Fibroblast of the conjunctiva (primary cell): ENCODE results near the gene SLC8B1.
A peak's percentile ranks its signal among the peaks of the same experiment; 100 is the strongest.

Experiments
- DNase-seq: peaks from one replicate; pipeline ENCODE4 v3.0.0-alpha.2; 2010; ENCODE audit warnings: low read depth

The SLC8B1 gene

GRCh38 chr12:113292547-113292946, 42.4 kb downstream of the SLC8B1 start:
- no peak for DNase-seq

GRCh38 chr12:113292091-113292490, 42.8 kb downstream of the SLC8B1 start:
- DNase-seq, result peak; percentile 32

- no peak for DNase-seq
Observed at GRCh38 chr12:113291586-113291985, 43.3 kb downstream of the SLC8B1 start.

GRCh38 chr12:113290506-113290905, 44.4 kb downstream of the SLC8B1 start:
- no peak for DNase-seq

- no peak for DNase-seq
Observed at GRCh38 chr12:113289361-113289760, 45.5 kb downstream of the SLC8B1 start.

- DNase-seq, result no peak
Observed at GRCh38 chr12:113287899-113288282, 47.0 kb downstream of the SLC8B1 start.

- no peak for DNase-seq
Observed at GRCh38 chr12:113287146-113287898, 47.6 kb downstream of the SLC8B1 start.

GRCh38 chr12:113286712-113287111, 48.2 kb downstream of the SLC8B1 start:
- no peak for DNase-seq

GRCh38 chr12:113285679-113286610, 49.0 kb downstream of the SLC8B1 start:
- DNase-seq, result no peak

GRCh38 chr12:113284751-113285150, 50.2 kb downstream of the SLC8B1 start:
- no peak for DNase-seq

GRCh38 chr12:113278633-113279032, 56.3 kb downstream of the SLC8B1 start:
- DNase-seq, result no peak

GRCh38 chr12:113278141-113278540, 56.8 kb downstream of the SLC8B1 start:
- no peak for DNase-seq

- no peak for DNase-seq
Observed at GRCh38 chr12:113277511-113277910, 57.4 kb downstream of the SLC8B1 start.

- DNase-seq, result no peak
Observed at GRCh38 chr12:113276946-113277500, 57.9 kb downstream of the SLC8B1 start.

- no peak for DNase-seq
Observed at GRCh38 chr12:113276306-113276705, 58.6 kb downstream of the SLC8B1 start.

- DNase-seq, result no peak
Observed at GRCh38 chr12:113274848-113275247, 60.1 kb downstream of the SLC8B1 start.

GRCh38 chr12:113273053-113273725, 61.7 kb downstream of the SLC8B1 start:
- no peak for DNase-seq

GRCh38 chr12:113271853-113272561, 62.9 kb downstream of the SLC8B1 start:
- DNase-seq, result peak; percentile 61

- no peak for DNase-seq
Observed at GRCh38 chr12:113271466-113271852, 63.5 kb downstream of the SLC8B1 start.

- DNase-seq, result no peak
Observed at GRCh38 chr12:113270709-113271009, 64.2 kb downstream of the SLC8B1 start.

- no peak for DNase-seq
Observed at GRCh38 chr12:113269257-113269943, 65.5 kb downstream of the SLC8B1 start.
